Activated CD4-positive, alpha-beta T cell treated with anti-CD3 and anti-CD28 coated beads, Interleukin-2, amount 50 U/mL, for 16 hours (primary cell): ENCODE results near the gene WNT3A.
"Not testable (repeated sequence)": the region's sequence is repeated elsewhere in the genome, so short reads cannot be mapped to it uniquely, and the experiment has no call there.

Experiments
- DNase-seq: peaks from one replicate; pipeline ENCODE4 v3.0.0-alpha.2; 2020

The WNT3A gene

GRCh38 chr1:228012555-228012954 lies 5.8 kb downstream of the WNT3A start:
- DNase-seq, result no peak

GRCh38 chr1:228013131-228013934 lies 6.5 kb downstream of the WNT3A start:
- DNase-seq, result no peak

- no peak for DNase-seq
Observed at GRCh38 chr1:228013935-228014930, 7.4 kb downstream of the WNT3A start.

GRCh38 chr1:228015276-228016180 lies 8.7 kb downstream of the WNT3A start:
- DNase-seq, result no peak

- DNase-seq, result no peak
Observed at GRCh38 chr1:228016181-228016510, 9.3 kb downstream of the WNT3A start.

GRCh38 chr1:228016653-228017355 lies 10.0 kb downstream of the WNT3A start:
- no peak for DNase-seq

- DNase-seq, result no peak
Observed at GRCh38 chr1:228017356-228018124, 10.7 kb downstream of the WNT3A start.

GRCh38 chr1:228018125-228018398 lies 11.3 kb downstream of the WNT3A start:
- no peak for DNase-seq

- no peak for DNase-seq
Observed at GRCh38 chr1:228018961-228019721, 12.3 kb downstream of the WNT3A start.

- not testable (repeated sequence) for DNase-seq
Observed at GRCh38 chr1:228019722-228020083, 12.9 kb downstream of the WNT3A start.

- no peak for DNase-seq
Observed at GRCh38 chr1:228020686-228021354, 14.0 kb downstream of the WNT3A start.

GRCh38 chr1:228021355-228022030 lies 14.7 kb downstream of the WNT3A start:
- no peak for DNase-seq

- DNase-seq, result no peak
Observed at GRCh38 chr1:228022571-228023293, 15.9 kb downstream of the WNT3A start.

GRCh38 chr1:228023294-228023639 lies 16.5 kb downstream of the WNT3A start:
- DNase-seq, result no peak

- DNase-seq, result no peak
Observed at GRCh38 chr1:228029281-228029680, 22.5 kb downstream of the WNT3A start.

GRCh38 chr1:228030451-228031201 lies 23.8 kb downstream of the WNT3A start:
- DNase-seq, result no peak

- DNase-seq, result no peak
Observed at GRCh38 chr1:228031276-228031995, 24.6 kb downstream of the WNT3A start.

- no peak for DNase-seq
Observed at GRCh38 chr1:228032041-228032440, 25.2 kb downstream of the WNT3A start.
